ENCODE data around the gene RUVBL1.

RUVBL1 gene

DNA sequence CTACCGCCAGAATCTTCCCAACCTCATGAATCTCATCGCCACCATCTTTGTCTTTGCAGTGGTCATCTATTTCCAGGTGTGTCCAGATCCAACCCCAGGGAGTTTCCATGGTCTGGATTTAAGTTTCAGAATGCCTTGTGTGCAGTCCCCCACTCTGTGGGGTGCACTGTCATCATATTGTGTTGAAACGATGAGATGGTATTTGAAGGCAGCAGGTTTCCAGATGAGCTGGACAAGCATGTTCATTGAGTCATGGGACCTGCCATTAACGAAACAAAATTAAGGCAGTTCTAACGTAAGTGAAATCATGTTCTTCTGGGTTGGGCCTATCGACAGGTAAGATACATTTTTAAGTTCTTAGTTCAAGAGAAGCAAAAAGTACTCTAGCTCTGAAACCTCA is 58.6 kb downstream of the RUVBL1 start:
- DNase-seq: no peak

DNA sequence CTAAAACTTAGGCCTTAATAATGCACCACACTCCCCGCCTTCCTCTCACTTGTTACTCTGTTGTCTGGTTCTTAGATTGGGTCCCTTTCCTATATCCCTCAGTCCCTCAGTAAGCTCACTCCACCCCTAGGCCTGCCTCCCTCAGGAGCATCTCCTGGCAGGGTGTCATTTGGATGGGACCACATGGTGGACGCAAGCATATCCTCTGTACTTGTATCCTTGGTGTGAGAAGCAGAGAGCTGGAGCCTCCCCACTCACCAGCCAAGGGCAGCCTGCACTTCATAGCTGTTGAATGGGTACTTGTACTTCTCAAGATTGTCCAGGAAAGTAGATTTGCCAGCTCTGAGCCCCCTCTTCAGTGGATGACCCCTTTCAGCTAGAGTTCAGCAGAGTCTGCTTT is 59.7 kb downstream of the RUVBL1 start:
- DNase-seq: no peak

DNA sequence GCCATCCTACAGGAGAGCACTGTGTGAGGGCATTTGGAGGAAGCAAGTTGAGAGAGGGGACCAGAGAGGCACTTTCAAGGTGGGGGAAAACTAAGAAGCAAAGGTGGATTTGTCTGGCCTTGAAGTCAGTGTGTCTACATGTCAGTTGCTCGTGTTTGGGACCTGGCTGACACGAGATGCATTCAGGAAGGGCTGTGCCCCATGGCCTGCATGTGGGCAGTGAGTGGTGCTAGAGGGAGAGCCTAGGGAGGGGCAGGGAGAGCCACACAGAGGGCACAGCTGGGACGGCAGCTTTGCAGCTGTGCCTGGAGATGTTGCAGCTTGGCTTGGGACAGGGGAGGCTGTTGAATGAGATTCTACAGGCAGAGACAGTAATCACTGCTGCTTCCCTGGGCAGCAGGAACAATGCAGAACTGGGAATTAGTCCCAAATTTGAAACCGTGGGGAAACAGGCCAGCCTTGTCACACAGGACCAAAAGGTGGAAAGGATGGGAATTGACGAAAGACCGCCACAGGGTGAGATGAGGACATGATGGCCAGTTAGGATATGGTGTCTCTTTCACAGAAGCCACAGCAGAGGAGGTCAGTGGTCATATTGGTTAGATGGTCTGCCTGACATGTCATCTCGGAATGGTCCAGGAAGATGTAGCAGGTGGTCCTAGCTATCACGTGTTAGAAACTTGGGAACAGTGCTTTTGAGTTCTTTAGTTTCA is 61.4 kb downstream of the RUVBL1 start:
- no peak for DNase-seq

DNA sequence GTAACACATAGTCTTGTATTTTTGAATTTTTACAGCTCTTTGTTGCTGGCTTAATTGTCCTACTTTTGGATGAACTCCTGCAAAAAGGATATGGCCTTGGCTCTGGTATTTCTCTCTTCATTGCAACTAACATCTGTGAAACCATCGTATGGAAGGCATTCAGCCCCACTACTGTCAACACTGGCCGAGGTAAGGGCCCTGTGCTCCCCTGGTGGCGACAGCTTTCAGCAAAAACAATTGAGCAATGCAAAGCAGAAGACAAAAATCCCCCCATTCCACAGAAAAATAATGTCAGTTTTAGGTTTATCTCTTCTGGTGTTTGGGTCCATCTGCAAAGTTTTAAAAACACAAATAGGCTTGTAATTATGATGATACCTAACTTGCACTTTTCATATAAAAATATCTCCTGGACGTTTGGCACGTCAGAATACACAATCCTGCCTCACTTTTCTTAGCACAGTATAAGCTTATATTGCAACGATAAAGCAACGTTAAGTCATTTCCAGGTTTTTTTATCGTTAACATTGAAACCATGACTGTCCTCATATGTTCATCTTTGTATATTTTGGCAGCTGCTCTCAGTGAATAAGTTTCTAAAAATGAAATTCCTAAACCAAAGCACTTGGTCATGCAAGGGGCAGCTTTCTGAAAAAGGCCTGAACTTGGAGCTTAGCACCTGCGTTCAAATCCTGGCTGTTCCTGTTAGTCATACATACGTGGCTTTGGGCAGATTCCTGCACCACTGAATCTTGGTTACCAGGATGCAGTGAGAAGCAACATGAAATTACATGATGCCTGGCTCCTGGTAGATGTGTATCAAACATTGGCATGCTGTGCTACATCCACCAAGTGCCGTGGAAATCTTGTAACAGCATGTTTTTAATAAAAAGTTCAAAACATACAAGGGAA is 62.9 kb downstream of the RUVBL1 start:
- no peak for DNase-seq

DNA sequence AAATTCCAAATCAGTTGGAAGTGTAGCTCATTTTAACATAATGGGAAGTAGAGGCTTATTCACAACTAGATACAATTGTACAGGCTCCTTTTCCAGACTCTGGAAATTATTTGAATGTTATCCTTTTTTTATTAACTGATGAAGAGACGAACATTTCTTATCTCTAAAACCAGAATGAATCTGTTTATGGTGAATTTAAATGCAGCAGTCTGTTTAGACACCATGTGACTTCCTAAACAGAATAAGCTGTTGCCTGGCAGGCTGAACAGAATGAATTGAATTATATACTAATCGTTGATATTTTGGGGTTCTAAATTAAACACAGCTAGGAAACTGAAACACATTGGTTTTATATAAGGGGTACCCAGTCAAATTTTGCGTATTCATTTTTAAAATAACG is 67.4 kb downstream of the RUVBL1 start:
- DNase-seq: no peak

DNA sequence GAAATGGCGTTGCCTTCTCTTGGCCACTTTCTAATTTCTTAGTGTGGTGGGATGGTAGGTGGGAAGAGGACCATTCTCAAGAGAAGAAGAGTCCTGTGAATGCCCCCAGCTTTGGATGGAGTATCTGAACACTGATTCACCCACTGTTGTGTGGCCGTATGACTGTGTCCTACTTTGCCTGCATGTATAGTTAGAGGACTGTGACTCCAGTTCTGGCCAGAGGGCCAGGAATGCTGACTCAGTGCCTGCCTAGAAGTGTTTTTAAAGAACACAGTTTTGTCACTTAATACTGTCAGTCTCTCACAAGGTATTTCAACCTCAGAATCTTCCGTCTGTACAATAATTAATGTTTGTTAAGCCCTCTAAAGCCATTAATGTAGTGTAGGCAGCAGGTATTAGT is 69.2 kb downstream of the RUVBL1 start:
- no peak for DNase-seq

DNA sequence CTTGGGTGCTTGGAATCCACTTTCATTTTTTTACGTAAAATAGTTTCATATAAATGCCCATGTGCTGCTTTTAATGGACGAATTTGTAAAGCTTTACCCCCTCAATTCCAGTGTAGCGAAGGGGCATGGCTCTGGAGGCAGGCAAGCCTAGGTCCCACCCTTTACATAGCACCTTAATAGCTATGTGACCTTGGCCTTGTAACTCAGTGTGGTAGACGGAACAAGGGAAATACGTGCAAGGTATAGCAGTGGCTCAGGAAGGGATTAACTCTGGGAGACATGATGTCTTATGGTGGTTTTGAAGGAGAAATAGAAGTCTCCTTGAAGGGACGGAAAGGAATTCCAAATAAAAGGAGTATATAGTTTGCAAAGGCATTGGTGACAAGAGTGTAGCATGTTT is 70.0 kb downstream of the RUVBL1 start:
- no peak for DNase-seq

DNA sequence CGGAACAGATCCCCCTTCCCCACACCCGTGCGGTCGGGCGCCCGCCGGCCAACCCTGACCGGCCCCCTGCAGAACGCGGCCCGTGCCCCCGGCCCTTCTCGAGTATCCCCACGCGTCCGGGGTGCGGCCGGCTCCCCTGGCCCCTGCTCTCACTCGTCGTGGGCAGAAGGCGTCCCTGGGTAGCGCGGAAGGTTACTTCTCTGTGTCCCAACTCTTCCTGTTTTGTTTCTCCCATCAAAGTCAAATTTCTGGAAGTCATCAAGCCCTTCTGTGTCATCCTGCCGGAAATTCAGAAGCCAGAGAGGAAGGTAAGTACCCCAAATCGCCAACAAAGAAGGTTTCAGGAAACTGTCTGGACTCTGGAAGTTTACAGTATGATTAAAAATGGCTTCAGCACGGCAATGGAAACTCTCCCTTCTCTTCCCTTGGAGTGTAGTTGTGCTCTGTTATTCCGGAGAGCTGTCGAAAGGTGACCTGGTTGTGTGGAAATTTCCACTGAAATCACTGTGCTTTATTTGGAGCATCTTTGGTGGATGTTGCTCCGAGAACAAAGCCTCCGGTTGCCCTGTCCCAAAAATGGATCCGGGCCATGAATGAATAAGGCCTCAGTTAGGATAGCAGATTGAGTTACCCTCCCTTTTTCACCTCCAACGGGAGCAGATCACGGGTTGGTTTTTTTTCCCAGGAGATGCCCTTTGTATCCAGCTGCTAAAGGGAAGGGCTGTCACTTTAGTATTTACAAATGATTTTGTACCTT is 70.8 kb downstream of the RUVBL1 start:
- no peak for DNase-seq

DNA sequence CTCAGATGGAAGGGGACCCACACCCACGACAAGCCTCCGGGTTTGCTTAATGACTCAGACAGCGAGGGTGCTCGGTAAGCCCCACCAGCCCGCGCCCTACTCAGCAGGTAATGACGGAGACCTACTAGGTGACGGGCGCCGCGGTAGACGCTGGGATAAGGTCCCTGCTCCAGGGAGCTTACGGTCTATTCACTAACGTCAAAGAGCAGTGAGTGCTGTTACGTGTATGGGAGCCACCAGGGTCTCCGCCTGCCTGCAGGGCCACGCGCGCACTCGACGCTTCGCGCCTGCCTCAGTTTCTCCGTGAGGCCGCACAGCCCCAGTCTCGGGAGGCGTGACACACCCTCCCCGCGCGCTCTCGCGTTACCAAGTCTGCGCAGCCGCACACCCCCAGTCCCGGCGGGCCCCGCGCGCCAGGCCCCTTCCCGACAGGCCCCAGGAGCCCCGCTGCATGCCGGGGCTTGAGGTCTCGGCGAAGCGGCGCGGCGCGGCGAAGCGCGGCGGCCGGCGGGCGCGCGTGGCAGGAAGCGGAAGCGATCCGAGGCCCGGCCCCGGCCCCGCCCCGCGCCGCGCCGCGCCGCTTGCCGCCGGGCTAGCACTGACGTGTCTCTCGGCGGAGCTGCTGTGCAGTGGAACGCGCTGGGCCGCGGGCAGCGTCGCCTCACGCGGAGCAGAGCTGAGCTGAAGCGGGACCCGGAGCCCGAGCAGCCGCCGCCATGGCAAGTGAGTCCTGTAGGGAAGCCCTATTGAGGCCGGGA is 71.6 kb downstream of the RUVBL1 start, which contains the start of gene SEC61A1:
Gene SEC61A1, plus strand, starts transcription at position 601 of the 758 bp plus-strand sequence. Its CDS starts 116 bp downstream, at position 717.
- DNase-seq: peak; percentile 93

DNA sequence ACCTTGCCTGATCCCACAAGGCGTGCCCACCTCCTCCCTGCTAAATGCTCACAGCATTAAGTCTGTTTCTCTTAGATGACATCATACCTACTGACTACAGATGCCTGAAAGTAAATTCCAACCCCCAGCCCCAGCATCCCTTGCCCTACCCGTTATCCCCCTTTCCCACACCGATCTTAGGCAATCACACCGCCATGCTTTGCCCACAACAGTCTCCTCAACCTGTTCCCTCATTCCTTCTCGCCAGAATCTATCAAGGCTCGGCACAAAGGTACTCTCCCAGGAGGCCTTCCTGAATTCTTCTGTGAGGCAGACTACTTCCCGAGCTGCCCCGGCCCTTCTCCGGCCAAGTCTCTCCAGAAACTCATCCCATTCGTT is 72.2 kb downstream of the RUVBL1 start:
- no peak for DNase-seq

DNA sequence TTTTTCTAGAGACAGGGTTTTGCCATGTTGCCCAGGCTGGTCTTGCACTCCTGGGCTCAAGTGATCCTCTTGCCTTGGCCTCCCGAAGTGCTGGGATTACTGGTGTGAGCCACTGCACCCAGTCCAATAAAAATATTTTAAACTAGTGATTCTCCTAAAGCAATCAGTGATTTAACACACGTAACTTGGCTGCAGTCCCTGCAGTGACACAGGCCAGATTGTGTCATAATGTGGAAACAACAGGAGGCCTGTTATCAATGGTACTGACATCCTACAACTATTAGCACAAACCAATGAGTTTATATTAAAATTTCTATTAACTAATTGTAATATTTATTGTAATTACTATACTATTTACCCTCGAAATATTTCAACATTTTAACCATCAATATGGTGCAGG is 73.0 kb downstream of the RUVBL1 start:
- no peak for DNase-seq

DNA sequence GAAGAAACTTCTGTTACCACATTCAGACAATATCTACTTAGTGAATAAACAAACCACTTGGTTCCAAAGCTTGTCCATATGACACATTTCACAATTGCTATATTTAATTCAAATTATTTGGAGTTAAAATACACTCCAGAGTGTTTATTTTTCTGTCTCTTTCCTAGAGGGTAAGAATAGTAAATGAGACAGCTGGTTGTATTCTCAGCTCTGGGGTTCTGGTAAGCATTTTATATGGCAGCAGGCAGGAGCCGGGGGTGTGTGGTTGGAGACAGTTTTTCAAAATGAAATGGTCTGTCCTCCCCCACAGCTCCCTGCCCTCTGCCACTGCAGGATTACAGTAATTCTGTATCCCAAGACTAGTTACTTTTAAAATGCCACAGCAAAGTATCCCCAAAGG is 82.3 kb downstream of the RUVBL1 start:
- no peak for DNase-seq

DNA sequence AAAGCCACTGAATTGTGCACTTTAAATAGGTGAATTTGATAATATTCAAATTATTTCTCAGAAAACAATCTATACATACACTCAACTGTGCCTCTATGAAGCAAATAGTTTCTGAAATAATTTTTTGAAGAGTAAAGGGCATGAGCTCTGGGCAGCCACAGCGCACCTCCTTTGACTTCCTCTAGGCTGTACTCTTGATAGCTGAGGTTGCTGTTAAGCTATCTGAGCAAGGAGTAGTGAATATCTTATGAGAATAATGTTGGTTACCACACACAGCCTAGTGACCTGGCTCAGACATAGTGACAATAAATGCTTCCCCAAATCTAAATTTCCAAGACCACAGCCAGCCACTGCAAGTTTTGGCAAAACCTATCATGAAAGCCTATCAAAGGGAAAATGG is 83.0 kb downstream of the RUVBL1 start:
- no peak for DNase-seq

DNA sequence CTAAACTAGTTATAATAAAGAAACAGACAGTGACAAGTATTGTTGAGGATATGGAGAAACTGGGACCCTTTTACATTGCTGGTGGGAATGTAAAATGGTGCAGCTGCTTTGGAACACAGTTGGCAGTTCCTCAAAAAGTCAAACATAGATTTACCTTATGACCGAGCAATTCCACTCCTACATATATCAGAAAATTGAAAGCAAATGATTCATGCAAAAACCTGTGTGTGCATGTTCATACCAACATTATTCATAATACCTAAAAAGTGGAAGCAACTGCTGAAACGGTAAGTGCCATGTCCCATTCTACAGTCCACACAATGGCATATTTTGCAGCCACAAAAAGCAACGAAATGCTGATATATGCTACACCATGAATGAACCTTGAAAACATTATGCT is 83.6 kb downstream of the RUVBL1 start:
- no peak for DNase-seq

DNA sequence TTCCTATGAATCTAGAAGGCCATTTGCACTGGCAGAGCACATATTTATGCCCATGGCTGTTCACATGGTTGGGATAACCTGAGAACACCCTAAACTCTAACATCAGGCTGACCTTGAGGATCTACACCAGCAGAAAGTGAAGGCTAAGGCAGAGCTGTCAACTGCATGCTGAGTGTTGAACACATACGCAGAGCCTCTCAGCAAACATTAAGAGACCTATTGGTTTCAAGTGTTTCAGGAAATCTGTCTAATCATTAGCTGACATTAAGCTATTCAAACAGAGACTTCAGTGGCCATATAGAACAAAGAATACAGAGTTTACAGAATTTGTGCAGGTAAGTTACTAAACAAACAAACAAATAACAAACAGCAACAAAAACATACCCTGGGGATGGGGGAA is 87.5 kb downstream of the RUVBL1 start:
- no peak for DNase-seq

DNA sequence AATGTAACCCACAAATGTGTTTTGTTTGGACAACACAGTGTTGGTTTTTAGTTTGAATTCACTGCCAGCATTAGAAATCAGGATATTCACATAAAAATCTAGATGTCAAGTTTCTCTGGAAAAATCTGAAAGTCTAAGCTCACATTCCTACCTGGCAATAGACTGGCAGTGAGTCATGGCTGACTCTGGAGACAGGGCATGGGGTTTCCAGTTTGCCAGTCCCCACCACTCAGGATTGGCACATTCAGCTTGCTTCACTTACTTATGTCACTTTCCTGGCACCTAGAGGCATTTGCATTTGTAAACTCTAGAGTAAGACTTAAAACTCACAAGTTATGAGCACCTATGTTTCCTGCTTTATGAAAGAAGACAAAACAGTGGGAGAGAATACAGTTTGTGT is 90.5 kb downstream of the RUVBL1 start:
- DNase-seq: no peak
